ENCODE measurements around the gene SLC22A14.
"Not testable (repeated sequence)": the region's sequence is repeated elsewhere in the genome, so short reads cannot be mapped to it uniquely, and the experiment has no call there.

The SLC22A14 gene

DNA sequence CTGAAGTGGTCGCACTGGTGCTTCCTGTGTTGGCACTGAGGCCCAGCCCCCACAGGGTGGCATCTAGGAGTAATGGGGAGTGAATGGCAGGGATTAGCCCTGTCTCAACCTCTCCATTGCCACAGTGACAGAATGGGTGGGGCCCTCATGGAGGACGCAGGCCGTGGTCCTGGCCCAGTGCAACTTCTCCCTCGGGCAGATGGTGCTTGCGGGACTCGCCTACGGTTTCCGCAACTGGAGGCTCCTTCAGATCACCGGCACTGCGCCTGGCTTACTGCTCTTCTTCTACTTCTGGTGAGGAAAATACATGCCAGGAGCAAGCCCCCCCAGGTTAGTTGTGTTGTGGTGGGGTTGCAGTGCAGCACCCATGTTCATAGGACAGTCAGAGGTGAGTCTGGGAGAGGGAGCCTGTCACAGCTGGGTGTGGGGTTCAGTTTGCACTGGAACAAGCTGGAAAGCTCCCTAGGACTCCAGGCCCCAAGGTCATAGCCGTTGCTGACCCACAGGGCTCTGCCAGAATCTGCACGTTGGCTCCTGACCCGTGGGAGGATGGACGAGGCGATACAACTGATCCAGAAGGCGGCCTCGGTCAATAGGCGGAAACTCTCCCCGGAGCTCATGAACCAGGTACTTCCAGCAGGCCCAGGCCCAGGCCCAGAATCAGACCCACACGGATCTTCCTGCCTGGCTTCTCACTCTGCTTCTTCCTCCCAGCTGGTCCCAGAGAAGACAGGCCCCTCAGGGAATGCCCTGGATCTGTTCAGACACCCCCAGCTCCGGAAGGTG lies 7.0 kb upstream of the SLC22A14 start:
- FAIRE-seq, result no peak

DNA sequence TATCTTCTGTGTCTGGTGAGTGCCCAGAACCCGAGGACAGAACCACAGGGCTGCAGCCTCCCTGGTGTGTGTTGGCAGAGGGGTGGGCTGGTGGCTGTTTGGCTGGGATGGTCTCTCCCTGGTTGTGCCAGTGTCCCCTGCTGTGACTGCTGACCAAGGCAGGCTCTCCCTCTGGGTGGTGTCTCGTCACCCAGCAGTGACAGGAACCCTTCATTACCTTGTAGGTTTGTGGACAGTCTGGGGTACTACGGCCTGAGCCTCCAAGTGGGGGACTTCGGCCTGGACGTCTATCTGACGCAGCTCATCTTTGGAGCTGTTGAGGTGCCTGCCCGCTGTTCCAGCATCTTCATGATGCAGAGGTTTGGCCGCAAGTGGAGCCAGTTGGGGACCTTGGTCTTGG lies 6.4 kb upstream of the SLC22A14 start:
- no peak for FAIRE-seq

DNA sequence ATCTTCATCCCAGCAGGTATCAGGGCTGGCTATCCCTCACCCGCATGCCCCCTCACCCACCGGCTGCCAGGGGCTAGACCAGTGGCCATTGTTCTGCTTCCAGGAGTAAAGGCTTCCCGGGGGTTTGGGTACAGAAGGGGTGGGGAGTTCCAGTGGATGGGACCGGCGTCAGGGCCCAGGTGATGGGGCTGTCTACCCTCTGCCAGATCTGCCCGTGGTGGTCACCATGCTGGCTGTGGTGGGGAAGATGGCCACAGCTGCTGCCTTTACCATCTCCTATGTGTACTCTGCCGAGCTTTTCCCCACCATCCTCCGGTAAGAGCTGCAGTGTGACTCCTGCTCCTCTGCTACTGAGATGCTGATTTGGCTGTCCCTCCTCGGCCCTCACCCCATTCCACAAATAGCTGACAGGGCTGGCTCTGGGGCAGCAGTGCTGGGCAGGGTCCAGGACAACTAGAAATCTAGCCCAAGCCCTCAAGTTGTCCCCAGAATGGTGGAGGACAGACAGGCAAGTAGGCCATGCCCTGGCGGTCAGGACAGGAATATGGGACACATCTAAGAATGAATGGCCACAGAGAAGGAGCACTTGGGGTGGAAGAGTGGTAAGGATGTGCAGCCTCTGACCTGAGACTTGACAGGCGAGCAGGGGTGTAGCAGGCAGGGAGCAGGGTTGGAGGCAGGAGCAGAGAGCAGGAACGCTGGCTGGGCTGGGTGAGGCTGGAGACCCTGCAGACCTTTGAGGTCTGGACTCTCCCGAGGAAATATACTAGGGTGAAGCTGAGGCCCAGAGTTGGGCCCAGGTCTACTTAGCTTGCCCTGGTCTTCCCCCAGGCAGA lies 5.8 kb upstream of the SLC22A14 start:
- FAIRE-seq, result no peak

DNA sequence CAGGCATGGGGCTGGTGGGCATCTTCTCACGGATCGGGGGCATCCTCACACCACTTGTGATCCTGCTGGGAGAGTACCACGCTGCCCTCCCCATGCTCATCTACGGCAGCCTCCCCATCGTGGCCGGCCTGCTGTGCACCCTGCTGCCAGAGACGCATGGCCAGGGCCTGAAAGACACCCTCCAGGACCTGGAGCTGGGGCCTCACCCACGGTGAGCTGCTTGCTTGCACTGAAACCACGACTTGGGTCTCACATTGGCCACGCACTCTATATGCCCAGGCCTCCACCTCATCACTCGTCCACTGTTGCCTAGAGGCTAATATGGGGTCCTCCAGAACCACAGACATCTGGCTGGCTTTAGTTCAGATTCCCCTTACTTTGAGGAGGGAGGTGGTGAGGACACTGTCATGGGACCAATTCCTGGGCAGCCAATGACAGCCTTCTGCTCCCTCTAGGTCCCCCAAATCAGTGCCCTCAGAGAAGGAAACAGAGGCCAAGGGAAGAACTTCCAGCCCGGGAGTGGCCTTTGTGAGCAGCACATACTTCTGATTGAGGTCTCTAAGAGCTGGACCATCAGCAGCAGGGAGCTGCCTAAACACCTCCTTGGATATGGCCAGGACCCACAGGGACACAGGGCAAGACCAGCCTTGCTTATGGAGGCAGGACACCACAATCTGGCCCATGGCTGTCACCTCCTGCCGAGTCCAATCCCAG lies 5.0 kb upstream of the SLC22A14 start:
- no peak for FAIRE-seq

DNA sequence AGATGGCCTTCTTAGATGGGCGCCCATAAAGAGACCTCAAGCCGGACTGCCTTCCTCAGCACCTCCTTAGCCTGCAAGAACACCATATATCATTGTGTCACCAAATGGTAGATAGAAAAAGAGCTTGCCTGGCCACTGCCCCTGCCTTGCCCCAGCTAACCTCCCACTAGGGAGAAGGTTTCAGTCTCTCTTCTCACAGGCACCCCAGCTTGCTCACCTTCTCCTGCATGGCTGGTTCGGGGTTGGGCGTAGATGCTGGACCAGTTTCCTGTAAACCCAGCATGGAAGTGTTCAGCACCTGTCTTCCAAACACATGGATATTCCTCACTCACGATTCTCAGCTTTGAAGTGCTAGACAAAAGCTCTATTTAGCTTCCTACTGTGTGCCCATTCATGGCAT lies 3.3 kb upstream of the SLC22A14 start:
- no peak for FAIRE-seq

DNA sequence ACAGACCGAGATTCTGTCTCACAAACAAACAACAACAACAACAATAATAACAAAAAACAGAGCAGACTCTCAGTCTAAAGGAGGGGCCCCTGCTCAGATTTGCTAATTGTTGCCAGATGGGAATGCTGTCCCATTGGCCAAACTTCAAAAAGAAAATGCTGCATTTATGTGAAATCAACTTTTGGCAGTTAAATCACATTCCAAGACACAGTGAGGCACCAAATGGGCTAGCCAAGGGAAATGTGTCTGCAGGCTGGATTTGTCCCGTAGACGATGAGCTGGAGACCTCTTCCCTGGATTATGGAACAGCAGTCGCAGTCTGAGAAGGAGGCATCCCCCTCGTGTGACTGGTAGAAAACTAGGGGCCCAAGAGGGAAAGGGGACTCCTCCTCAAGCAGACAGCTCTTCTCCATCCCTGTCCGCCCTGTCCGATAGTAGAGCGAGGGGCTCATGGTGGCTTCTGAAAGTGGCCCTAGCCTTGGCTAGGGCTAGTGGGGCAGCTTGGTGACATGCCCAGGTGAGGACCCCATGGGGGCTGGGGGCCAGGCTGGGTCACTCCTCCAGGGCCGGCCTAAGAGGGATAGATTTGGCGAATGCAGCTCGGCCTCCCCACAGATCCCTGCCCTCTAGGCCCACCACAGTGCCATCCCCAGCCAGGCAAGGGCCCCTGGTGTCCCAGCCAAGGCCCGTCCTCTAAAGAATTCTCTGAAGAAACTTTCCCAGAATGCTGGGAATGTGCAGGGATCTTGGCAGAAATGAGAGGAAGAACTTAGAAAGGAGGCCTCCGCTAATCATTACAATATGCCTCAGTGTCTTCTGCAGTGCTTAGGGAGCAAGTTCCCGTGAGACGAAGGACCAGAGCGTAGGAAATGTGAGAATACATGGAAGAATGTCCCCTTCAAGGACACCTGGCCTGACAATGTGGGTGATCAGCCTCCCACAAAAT lies 2.0 kb downstream of the SLC22A14 start:
- no peak for FAIRE-seq

DNA sequence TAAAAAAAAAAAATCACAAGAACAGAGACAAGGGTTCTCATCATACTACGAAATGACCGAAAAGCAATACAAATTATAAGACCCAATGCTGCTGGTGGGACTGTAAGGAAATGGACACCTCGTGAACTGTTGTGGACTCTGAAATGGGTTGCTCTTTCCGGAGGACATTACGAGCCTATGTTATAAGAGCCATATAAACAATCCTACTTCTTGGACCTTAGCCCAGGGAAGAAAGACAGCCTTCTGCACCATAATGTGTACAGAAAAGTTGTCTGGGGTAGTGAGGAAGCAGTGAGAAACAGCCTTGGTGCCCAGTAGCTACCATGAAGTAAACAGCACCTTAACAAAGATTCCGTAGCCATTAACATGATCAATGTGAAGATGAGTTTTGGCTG lies 2.7 kb downstream of the SLC22A14 start:
- no peak for FAIRE-seq

DNA sequence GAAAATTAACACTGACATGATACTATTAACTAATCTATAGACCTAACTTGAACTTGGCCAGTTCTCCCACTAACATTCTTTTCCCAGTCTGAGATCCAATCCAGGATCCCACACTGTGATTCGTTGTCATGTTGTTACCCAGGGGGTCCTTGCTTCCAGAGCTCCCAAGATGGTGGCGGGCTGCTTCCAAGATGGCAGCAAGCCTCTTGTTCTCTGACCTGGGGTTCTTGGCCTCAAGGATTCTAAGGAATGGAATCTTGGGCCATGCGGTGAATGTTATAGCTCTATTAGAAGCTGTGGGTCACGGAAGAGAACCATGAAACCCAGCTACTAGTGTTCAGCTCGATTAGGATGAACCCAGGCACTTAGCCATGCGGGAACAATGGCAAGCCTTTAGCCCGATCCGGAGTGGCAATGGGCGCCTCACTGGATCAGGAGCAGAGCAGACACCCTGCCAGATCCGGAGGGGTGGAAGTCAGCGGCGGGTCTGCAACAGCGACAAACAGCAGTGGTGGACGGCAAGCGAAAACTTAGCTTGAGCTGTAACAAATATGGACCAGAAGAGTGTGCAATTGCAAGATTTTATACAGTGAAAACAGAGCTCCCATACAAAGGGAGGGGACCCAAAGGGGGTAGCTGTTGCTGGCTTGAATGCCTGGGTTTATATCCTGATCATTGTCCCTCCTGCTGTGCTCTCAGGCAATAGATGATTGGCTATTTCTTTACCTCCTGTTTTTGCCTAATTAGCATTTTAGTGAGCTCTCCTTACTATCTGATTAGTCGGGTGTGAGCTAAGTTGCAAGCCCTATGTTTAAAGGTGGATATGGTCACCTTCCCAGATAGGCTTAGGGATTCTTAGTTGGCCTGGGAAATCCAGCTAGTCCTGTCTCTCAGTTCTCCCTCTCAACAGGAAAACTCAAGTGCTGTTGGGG lies 7.5 kb downstream of the SLC22A14 start:
- not testable (repeated sequence) for FAIRE-seq

DNA sequence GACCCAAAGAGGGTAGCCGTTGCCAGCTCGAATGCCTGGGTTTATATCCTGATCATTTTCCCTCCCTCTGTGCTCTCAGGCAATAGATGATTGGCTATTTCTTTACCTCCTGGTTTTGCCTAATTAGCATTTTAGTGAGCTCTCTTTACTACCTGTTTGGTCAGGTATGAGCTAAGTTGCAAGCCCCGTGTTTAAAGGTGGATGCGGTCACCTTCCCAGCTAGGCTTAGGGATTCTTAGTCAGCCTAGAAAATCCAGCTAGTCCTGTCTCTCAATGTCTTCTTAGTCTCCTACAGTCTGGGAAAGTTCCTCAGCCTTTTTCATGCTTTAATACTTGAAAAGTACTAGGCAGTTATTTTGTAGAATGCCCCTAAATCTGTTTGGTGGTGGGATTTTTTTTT lies 15.0 kb downstream of the SLC22A14 start:
- not testable (repeated sequence) for FAIRE-seq

DNA sequence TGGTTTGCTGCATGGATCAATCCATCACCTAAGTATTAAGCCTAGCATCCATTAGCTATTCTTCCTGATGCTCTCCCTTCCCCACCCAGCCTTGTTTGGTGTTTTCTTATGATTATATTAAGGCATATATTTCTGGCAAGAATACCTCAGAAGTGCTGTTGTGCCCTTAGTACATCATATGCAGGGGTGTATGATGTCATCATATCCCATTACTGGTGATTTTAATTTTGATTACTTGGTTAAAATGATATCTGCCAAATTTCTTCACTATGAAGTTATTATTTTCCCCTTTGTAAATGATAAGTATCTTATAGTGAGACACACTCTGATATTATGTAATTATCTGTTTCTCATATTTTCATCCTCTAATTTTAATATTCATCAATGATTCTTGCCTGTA lies 15.4 kb downstream of the SLC22A14 start:
- FAIRE-seq, result no peak

DNA sequence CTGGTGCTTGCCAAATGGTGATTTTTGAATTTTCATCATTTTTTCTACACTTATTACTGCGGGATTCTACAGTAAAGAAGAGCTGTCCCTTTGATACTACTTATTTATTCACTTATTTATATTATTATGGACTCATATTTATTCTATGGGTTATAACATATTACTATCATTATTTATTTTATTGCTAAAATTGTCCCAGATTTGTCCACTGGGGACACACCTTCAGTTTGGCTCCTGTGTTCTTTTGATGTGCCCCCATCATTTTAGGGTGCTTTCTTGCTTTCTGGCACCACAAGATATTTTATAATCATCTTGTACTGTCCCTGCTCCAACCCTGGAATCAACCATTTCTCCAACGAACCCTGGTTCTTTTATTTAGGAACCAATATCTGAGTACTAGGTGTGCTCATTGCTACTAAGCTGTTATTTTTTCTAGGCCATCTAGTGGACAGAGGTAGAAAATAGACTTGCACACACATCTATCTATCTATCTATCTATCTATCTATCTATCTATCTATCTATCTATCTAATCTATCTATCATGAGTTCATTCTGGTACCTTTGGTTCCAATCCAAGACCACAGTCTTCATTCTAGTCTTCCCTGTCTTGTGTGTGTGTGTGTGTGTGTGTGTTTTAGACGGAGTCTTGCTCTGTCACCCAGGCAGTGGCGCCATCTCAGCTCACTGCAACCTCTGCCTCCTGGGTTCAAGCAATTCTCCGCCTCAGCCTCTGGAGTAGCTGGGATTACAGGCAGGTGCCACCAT lies 16.0 kb downstream of the SLC22A14 start:
- FAIRE-seq, result peak; percentile 65

DNA sequence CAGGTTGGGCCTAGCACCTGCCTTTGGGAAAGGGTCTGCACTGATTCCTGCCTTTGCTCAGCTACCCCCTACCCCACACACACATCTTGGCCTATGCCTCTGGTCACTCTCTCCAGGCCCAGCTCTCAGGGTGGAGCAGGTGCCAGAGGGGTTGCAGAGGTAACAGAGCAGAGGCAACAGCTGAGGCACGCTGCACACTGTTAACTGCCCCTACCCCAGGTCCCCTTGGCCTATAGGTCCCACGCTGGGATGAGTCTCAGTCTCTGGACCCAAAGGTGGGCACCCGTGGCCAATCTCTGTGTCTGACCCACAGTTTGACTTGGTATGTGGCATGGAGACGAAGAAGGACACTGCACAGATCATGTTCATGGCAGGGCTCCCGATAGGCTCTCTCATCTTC lies 24.8 kb downstream of the SLC22A14 start:
- no peak for FAIRE-seq

DNA sequence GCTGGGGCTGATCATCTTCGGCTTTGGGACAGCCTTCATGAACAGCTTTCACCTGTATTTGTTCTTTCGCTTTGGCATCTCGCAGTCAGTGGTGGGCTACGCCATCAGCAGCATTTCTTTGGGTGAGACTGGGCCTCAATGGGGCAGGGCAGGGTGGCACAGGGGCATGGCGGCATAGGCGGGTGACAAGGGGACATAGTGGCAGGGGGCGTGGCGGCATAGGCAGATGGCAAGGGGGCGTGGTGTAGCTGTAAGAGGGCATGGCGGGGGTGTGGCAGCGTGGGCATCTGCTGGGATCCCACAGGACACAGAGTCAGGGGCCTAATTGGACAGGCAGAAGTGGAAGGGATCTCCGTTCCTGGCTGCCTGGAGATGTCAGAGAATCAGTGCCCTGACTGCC lies 25.5 kb downstream of the SLC22A14 start:
- no peak for FAIRE-seq

DNA sequence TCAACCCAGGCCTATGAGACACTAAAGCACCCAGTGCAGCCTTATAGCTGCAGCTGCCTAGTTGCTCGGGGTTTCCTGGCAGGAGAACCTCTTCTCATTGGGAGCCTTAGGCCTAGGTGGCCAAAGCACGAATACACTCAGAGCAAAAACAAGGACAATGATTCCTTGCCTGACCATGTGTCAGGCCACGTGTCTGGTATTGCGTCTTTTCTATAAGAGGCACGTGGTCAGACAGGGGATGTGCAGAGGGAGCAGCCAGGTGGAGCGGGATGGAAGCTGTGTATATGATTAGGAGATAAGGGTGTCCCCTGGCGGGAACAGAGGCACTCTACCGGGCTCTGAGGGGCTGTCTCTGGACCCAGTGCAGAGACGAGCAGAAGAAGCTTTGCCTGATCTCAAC lies 26.4 kb downstream of the SLC22A14 start:
- FAIRE-seq, result no peak

DNA sequence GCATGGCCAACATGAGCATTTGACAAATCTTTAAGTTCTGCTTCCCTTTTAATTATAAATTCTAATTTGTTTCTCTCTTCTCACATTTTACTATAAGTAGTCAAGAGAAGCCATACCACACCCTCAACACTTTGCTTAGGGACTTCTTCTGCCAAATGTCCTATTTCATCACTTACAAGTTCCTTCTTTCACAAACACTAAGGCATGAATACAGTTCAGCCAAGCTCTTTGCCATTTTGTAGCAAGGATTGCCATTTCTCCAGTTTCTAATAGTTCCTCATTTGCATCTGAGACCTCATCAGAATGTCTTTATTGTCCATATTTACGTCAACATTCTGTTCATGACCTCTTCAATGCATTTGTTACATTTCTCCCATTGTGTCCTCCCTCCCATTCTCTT lies 29.4 kb downstream of the SLC22A14 start:
- FAIRE-seq, result no peak

DNA sequence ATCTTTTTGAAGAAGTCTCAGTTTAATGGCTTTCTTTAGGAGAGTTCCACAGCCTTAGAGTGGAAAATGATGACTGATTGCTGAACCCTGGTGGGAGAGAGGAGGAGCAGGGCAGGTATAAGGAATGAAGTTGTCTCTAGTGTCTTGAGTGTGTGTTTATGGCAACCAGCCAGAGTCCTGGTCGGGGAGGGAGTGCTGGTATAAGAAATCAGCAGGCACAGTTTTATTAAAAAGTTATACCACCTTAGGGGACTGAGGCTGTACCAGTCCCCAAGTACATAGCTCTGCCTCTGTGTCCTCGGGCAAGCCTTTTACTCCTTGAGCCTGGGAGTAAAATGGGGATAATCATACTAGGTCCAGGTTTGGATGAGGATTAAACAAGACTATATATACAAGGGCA lies 29.8 kb downstream of the SLC22A14 start:
- FAIRE-seq, result no peak

DNA sequence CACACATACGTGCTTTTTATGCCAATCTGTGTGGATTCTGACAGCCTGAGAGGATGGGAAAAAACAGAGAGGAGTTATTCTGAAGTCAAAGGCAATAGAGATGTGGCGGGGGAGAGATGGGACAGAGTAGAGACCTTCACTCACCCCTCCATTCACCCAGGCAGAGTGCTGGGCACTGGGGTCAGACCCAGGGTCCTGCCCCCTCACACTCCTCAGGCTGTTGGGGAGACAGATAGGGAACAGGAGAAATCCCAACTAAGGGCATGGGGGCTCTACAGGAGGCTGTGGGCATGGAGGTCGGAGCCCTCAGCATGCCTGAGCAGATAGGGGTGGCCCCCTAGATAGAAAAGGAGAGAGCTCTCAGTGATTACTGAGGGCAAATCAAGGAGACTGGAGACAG lies 30.3 kb downstream of the SLC22A14 start:
- FAIRE-seq, result no peak

DNA sequence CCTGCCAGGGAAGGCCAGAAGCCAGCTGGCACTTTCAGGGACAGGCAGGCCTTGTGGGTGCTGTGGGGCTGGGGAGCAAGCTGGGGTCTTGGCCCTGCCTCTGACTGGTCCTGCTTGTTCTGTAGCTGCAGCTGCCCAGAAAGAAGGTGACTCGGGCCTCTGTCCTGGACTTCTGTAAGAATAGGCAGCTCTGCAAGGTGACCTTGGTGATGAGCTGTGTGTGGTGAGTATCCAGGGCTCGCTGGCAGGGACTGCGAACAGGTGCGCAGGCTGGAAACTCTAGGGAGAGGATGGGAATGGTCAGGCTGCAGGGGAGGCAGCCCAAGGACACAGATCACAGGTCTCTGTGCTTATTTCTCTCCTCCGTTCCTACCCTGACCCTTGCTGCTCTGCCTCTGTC lies 31.2 kb downstream of the SLC22A14 start:
- FAIRE-seq, result no peak

DNA sequence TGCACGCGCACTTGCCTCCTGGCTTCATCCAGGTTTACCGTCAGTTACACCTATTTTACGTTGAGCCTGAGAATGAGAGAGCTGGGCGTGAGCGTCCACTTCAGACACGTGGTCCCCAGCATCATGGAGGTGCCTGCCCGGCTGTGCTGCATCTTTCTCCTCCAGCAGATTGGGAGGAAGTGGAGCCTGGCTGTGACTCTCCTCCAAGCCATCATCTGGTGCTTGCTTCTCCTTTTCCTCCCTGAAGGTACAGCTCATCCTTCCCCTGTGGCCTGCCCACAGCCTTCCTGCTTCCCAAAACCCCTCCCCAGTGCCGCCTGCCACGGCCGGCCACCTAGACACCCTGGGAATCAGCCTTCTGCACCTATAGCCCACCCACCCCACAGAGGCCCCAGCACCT lies 31.6 kb downstream of the SLC22A14 start:
- no peak for FAIRE-seq

DNA sequence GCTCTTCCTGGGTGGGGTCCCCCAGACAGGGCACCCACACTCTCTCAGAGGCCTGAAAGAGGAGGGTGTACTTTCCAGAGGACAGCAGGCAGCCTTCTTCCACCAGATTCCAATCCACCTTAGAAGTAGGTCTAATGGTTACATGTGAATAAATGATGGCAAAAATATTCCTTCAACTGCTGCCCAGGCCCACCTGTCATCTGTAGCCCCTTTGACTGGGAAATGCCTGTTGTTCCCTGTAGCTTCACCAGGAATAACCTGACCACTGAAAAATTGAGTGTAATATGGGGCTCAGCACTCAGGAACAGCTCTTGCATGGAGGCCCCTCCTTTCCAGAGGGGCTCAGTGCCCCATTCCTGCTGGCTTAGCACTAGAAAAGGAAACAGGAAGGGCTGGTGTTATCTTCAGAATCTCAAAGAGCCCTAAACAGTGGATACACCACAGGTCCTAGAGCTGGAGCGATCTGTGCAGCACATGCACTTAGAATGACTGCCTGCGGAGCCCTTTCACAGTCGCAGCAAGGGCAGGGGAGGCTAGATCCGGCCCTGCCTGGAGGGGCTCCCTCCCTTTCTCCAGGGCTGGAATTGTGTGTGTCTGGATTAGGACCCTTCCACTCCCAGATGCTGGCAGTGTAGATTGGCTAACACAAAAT lies 32.1 kb downstream of the SLC22A14 start:
- FAIRE-seq, result no peak
